ENCODE data around the gene SLAMF9.

- TF ChIP-seq CTCF (optimal IDR thresholded peaks at IDR 0.05 in 1 of 3, IDR thresholded peaks at IDR 0.05 in 1 of 3, conservative IDR thresholded peaks at IDR 0.05 in 1 of 3; ENCODE audit: extremely low read depth in 1 of 3, insufficient read depth in 2 of 3, low read length in 3 of 3) (no peak), EZH2 (IDR thresholded peaks at IDR 0.05; ENCODE audit: low read length) (no peak)
Measured at GRCh38 chr1:159982280-159982679, 28.2 kb upstream of the SLAMF9 start.
